BE2C (cell line): ENCODE data around the gene TEX30.

ENCODE experiments used
- DNase-seq: peaks from one replicate; pipeline ENCODE4 v3.0.0-alpha.2; 2020
- H3K27me3 ChIP-seq: fragments of 250-450 bp; sonication (Bioruptor Pico); 2 replicates; pipeline ENCODE4 v1.5.1; 2020; ENCODE audit warnings: mild to moderate bottlenecking
- H3K36me3 ChIP-seq: fragments of 250-450 bp; sonication (Bioruptor Pico); 2 replicates; pipeline ENCODE4 v1.5.1; 2020; ENCODE audit warnings: mild to moderate bottlenecking
- H3K4me1 ChIP-seq: fragments of 250-450 bp; sonication (Bioruptor Pico); 2 replicates; pipeline ENCODE4 v1.5.1; 2020
- H3K4me3 ChIP-seq: 2 replicates; pipeline ENCODE4 v1.5.1; 2011; ENCODE audit warnings: low read depth, low read length
- H3K9me3 ChIP-seq: fragments of 250-450 bp; sonication (Bioruptor Pico); 2 replicates; pipeline ENCODE4 v1.5.1; 2020
- CTCF ChIP-seq: IDR thresholded peaks from 2 replicates; pipeline ENCODE4 v1.5.1; 2012; ENCODE audit warnings: mild to moderate bottlenecking, low read depth, low read length

Gene TEX30

GRCh38 chr13:102742506-102742905, 31.1 kb downstream of the TEX30 start:
- DNase-seq: no peak
- H3K27me3 ChIP-seq: peaks cover 16% of the 10 kb centered on the region
- H3K36me3 ChIP-seq: no peaks in the 10 kb centered on the region
- TF ChIP-seq CTCF: no peak
- no peaks in the 10 kb centered on the region for H3K9me3 ChIP-seq
- no peak overlapping the region for H3K4me3 ChIP-seq
- H3K4me1 ChIP-seq: no peaks in the 10 kb centered on the region

- DNase-seq: no peak
- Histone ChIP-seq H3K4me1 (no peaks in the 10 kb centered on the region), H3K27me3 (peaks cover 19% of the 10 kb centered on the region), H3K36me3 (no peaks in the 10 kb centered on the region), H3K4me3 (no peak overlapping the region), H3K9me3 (no peaks in the 10 kb centered on the region)
- no peak for TF ChIP-seq CTCF
Observed at GRCh38 chr13:102742101-102742500, 31.5 kb downstream of the TEX30 start.

GRCh38 chr13:102729560-102730270, 43.9 kb downstream of the TEX30 start:
- Histone ChIP-seq H3K9me3 (no peaks in the 10 kb centered on the region), H3K4me3 (no peak overlapping the region), H3K36me3 (no peaks in the 10 kb centered on the region), H3K4me1 (no peaks in the 10 kb centered on the region; the same call in 1 of the 2 replicates), H3K27me3 (peaks cover 38% of the 10 kb centered on the region)
- TF ChIP-seq CTCF: 0 out of 2 replicates have a peak, but pooled peaks have one; percentile 11
- DNase-seq: no peak

GRCh38 chr13:102726430-102726829, 47.2 kb downstream of the TEX30 start:
- peak; percentile 21; the same call in 1 of the 2 replicates for TF ChIP-seq CTCF
- Histone ChIP-seq H3K27me3 (peaks cover 12% of the 10 kb centered on the region), H3K9me3 (no peaks in the 10 kb centered on the region), H3K36me3 (no peaks in the 10 kb centered on the region), H3K4me1 (no peaks in the 10 kb centered on the region; the same call in 1 of the 2 replicates), H3K4me3 (no peak overlapping the region)
- DNase-seq: no peak

- H3K4me3 ChIP-seq: no peak overlapping the region
- no peaks in the 10 kb centered on the region; the same call in 1 of the 2 replicates for H3K4me1 ChIP-seq
- no peak for DNase-seq
- no peaks in the 10 kb centered on the region for H3K9me3 ChIP-seq
- peak; percentile 48 for TF ChIP-seq CTCF
- H3K36me3 ChIP-seq: no peaks in the 10 kb centered on the region
- no peaks in the 10 kb centered on the region; the same call in 1 of the 2 replicates for H3K27me3 ChIP-seq
Observed at GRCh38 chr13:102724923-102725322, 48.7 kb downstream of the TEX30 start.

- H3K27me3 ChIP-seq: no peaks in the 10 kb centered on the region
- DNase-seq: no peak
Observed at GRCh38 chr13:102721800-102722231, 51.8 kb downstream of the TEX30 start.

More at GRCh38 chr13:102721800-102722231, 51.8 kb downstream of the TEX30 start:
- Histone ChIP-seq H3K36me3 (no peaks in the 10 kb centered on the region), H3K4me1 (no peaks in the 10 kb centered on the region), H3K9me3 (no peaks in the 10 kb centered on the region), H3K4me3 (no peak overlapping the region)
- no peak for TF ChIP-seq CTCF
